ENCODE data around the gene DISC1. TPM values are rescaled to one million over a fixed set of nuclear protein-coding genes. Genes with fewer than 3 reads are reported as not detected.

DISC1 gene
- total RNA-seq, 1 experiment from 2014 or later, result 1.8 TPM

DNA sequence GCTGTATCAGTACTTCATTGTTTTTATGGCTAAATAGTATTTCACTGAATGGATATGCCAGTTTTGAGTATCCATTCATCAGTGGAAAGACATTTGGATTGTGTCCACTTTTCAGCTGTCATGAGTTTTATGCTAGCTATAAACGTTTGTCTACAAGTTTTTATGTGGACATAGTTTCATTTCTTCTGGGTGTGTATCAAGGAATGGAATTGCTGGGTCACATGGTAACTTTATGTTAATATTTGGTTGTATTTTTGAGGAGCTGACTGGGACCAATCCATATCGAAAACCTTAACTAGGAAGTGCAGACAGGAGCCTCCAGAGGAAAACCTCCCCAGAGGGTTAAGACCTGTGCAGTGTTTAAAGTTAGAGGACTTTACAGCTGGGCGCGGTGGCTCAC lies 31.8 kb upstream of the DISC1 start:
- H3K4me1 ChIP-seq (ENCODE audit: control insufficient read depth in 1 of 2, insufficient read depth in 2 of 2, low read length in 2 of 2), result no peaks in the 10 kb centered on the region
- intact Hi-C loops (cut with micrococcal nuclease), result no loop called here
- ATAC-seq (no peak), DNase-seq (ENCODE audit: low read depth, low spot score) (no peak)
- ChIA-PET RAD21 (ENCODE audit: low non-redundant PET in 1 of 2, low total read pairs in 2 of 2, uncharacterized antibody in 2 of 2, unreplicated experiment in 2 of 2) (no interaction called here), CTCF (no interaction called here), POLR2A (no interaction called here)
- no peak overlapping the region for H2AFZ ChIP-seq (ENCODE audit: low read depth, low read length, poor library complexity, severe bottlenecking)
- H3K27ac ChIP-seq (ENCODE audit: low read depth, low read length), result no peak overlapping the region
- H4K20me1 ChIP-seq (ENCODE audit: insufficient read depth), result no peaks in the 10 kb centered on the region
- no peaks in the 10 kb centered on the region for H3K9me3 ChIP-seq (ENCODE audit: control insufficient read depth in 1 of 2, insufficient read depth in 1 of 2, low read depth in 1 of 2, low read length in 2 of 2)
- TF ChIP-seq ZNF274 (IDR thresholded peaks at IDR 0.05; ENCODE audit: low read depth, low read length) (no peak), JUND (IDR thresholded peaks at IDR 0.05) (no peak), POLR2A (IDR thresholded peaks at IDR 0.05; ENCODE audit: borderline replicate concordance, extremely low read depth, insufficient read depth, insufficient read length) (no peak), ZFX (IDR thresholded peaks at IDR 0.05) (no peak), SIN3A (IDR thresholded peaks at IDR 0.05; ENCODE audit: low read depth) (no peak), EZH2phosphoT487 (IDR thresholded peaks at IDR 0.05; ENCODE audit: borderline replicate concordance) (no peak), CEBPB (IDR thresholded peaks at IDR 0.05; ENCODE audit: low read depth) (no peak), EZH2 (IDR thresholded peaks at IDR 0.05) (no peak), FOSL1 (IDR thresholded peaks at IDR 0.05; ENCODE audit: low read depth) (no peak), SP1 (IDR thresholded peaks at IDR 0.05; ENCODE audit: low read depth) (no peak), RAD21 (IDR thresholded peaks at IDR 0.05; ENCODE audit: low read depth) (no peak), TCF7L2 (IDR thresholded peaks at IDR 0.05; ENCODE audit: borderline replicate concordance, extremely low read depth, insufficient read depth, insufficient read length) (no peak), YY1 (IDR thresholded peaks at IDR 0.05; ENCODE audit: extremely low read depth, insufficient replicate concordance, low read depth, low read length) (no peak)
- TF ChIP-seq, protein P1, sequence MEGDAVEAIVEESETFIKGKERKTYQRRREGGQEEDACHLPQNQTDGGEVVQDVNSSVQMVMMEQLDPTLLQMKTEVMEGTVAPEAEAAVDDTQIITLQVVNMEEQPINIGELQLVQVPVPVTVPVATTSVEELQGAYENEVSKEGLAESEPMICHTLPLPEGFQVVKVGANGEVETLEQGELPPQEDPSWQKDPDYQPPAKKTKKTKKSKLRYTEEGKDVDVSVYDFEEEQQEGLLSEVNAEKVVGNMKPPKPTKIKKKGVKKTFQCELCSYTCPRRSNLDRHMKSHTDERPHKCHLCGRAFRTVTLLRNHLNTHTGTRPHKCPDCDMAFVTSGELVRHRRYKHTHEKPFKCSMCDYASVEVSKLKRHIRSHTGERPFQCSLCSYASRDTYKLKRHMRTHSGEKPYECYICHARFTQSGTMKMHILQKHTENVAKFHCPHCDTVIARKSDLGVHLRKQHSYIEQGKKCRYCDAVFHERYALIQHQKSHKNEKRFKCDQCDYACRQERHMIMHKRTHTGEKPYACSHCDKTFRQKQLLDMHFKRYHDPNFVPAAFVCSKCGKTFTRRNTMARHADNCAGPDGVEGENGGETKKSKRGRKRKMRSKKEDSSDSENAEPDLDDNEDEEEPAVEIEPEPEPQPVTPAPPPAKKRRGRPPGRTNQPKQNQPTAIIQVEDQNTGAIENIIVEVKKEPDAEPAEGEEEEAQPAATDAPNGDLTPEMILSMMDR (IDR thresholded peaks at IDR 0.05 in 2 of 3, conservative IDR thresholded peaks at IDR 0.05 in 1 of 3; ENCODE audit: borderline replicate concordance in 1 of 3, insufficient read depth in 1 of 3, low read depth in 2 of 3, low read length in 2 of 3), result no peak
- TF ChIP-seq, protein P2, sequence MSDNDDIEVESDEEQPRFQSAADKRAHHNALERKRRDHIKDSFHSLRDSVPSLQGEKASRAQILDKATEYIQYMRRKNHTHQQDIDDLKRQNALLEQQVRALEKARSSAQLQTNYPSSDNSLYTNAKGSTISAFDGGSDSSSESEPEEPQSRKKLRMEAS (IDR thresholded peaks at IDR 0.05), result no peak
- TF ChIP-seq, protein P3, sequence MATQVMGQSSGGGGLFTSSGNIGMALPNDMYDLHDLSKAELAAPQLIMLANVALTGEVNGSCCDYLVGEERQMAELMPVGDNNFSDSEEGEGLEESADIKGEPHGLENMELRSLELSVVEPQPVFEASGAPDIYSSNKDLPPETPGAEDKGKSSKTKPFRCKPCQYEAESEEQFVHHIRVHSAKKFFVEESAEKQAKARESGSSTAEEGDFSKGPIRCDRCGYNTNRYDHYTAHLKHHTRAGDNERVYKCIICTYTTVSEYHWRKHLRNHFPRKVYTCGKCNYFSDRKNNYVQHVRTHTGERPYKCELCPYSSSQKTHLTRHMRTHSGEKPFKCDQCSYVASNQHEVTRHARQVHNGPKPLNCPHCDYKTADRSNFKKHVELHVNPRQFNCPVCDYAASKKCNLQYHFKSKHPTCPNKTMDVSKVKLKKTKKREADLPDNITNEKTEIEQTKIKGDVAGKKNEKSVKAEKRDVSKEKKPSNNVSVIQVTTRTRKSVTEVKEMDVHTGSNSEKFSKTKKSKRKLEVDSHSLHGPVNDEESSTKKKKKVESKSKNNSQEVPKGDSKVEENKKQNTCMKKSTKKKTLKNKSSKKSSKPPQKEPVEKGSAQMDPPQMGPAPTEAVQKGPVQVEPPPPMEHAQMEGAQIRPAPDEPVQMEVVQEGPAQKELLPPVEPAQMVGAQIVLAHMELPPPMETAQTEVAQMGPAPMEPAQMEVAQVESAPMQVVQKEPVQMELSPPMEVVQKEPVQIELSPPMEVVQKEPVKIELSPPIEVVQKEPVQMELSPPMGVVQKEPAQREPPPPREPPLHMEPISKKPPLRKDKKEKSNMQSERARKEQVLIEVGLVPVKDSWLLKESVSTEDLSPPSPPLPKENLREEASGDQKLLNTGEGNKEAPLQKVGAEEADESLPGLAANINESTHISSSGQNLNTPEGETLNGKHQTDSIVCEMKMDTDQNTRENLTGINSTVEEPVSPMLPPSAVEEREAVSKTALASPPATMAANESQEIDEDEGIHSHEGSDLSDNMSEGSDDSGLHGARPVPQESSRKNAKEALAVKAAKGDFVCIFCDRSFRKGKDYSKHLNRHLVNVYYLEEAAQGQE (IDR thresholded peaks at IDR 0.05; ENCODE audit: low read depth), result no peak
- H3K36me3 ChIP-seq (ENCODE audit: control insufficient read depth in 1 of 2, insufficient read depth in 2 of 2, low read length in 2 of 2), result no peaks in the 10 kb centered on the region
- no TSS peak for BruUV-seq (replicated peaks)
- no peaks in the 10 kb centered on the region for H3K9me2 ChIP-seq (ENCODE audit: insufficient read depth)
- H3K27me3 ChIP-seq (ENCODE audit: insufficient read depth, low read length), result no peaks in the 10 kb centered on the region
- no peaks in the 10 kb centered on the region for H3K79me2 ChIP-seq (ENCODE audit: insufficient read depth, low read length)
- no peak overlapping the region for H3K9ac ChIP-seq (ENCODE audit: low read length)
- no peak overlapping the region for H3K4me3 ChIP-seq (replicated peaks in 1 of 2; ENCODE audit: low read depth in 1 of 2, low read length in 2 of 2)
- no peak overlapping the region for H3K4me2 ChIP-seq (ENCODE audit: low read length)
